Tibial nerve (tissue), 4 donors: ENCODE data around the gene NMNAT3.

Experiments
- CTCF ChIP-seq, 5 experiments: fragments of 200-600 bp in 3 of 5; fragments of 450-650 bp in 2 of 5; sonication (generic) in 3 of 5; IDR thresholded peaks; one replicate each; pipeline ENCODE4 v1.5.1; 2016 to 2019; ENCODE audit warnings: antibody characterized with exemption in 5 of 5, mild to moderate bottlenecking in 3 of 5, moderate library complexity in 2 of 5
- EP300 ChIP-seq, 2 donors: sonication (generic); formaldehyde crosslinking; IDR thresholded peaks; one replicate each; pipeline ENCODE4 v1.6.1; 2017; ENCODE audit warnings: antibody characterized with exemption in 2 of 2, mild to moderate bottlenecking in 1 of 2
- POLR2A ChIP-seq, 2 donors: fragments of 450-650 bp; IDR thresholded peaks; one replicate each; pipeline ENCODE4 v1.6.1; 2017; ENCODE audit warnings: antibody characterized with exemption in 2 of 2, mild to moderate bottlenecking in 2 of 2, moderate library complexity in 2 of 2

GRCh38 chr3:139640456-139640855, 37.3 kb downstream of the NMNAT3 start:
- no peak for TF ChIP-seq CTCF (IDR thresholded peaks at IDR 0.05)
- no peak for TF ChIP-seq POLR2A (IDR thresholded peaks at IDR 0.05)
- TF ChIP-seq EP300 (IDR thresholded peaks at IDR 0.05) = no peak
